GM23338 (cell line): Measurements from ENCODE around the gene STOX2.

Experiments used
- CREB1 ChIP-seq: fragments of 250-450 bp; sonication (Bioruptor Pico); IDR thresholded peaks from 2 replicates; pipeline ENCODE4 v1.5.0; 2020; ENCODE audit warnings: low read depth, mild to moderate bottlenecking, moderate library complexity
- CTCF ChIP-seq, 2 experiments: fragments of 200-600 bp in 1 of 2; sonication (generic) in 1 of 2; conservative IDR thresholded peaks; 2 replicates each; pipeline versions ENCODE4 v1.5.1 to v1.6.1; 2016 to 2017; ENCODE audit warnings: antibody characterized with exemption in 2 of 2, low read depth in 2 of 2, mild to moderate bottlenecking in 2 of 2, moderate library complexity in 1 of 2
- EZH2 ChIP-seq: fragments of 200-600 bp; sonication (generic); IDR thresholded peaks from one replicate; pipeline ENCODE4 v1.8.0; 2017; ENCODE audit warnings: antibody characterized with exemption, mild to moderate bottlenecking, low read depth; ENCODE audit not compliant: unreplicated experiment
- NANOG ChIP-seq: IDR thresholded peaks from 2 replicates; pipeline ENCODE4 v1.6.1; 2016; ENCODE audit warnings: antibody characterized with exemption, borderline replicate concordance
- POLR2AphosphoS5 ChIP-seq: IDR thresholded peaks from 2 replicates; pipeline ENCODE4 v1.6.1; 2016; ENCODE audit warnings: antibody characterized with exemption, low read depth
- STAT1 ChIP-seq: IDR thresholded peaks from one replicate; pipeline ENCODE4 v1.6.1; 2016; ENCODE audit warnings: antibody characterized with exemption; ENCODE audit not compliant: unreplicated experiment
- ZNF331 ChIP-seq: fragments of 250-450 bp; sonication (Bioruptor Pico); IDR thresholded peaks from 2 replicates; pipeline ENCODE4 v1.5.0; 2020; ENCODE audit warnings: low read depth, mild to moderate bottlenecking, moderate library complexity
- TF ChIP-seq, protein P1 (sequence below): IDR thresholded peaks from one replicate; pipeline ENCODE4 v1.6.1; 2018; ENCODE audit warnings: antibody characterized with exemption; ENCODE audit not compliant: unreplicated experiment

DNA sequence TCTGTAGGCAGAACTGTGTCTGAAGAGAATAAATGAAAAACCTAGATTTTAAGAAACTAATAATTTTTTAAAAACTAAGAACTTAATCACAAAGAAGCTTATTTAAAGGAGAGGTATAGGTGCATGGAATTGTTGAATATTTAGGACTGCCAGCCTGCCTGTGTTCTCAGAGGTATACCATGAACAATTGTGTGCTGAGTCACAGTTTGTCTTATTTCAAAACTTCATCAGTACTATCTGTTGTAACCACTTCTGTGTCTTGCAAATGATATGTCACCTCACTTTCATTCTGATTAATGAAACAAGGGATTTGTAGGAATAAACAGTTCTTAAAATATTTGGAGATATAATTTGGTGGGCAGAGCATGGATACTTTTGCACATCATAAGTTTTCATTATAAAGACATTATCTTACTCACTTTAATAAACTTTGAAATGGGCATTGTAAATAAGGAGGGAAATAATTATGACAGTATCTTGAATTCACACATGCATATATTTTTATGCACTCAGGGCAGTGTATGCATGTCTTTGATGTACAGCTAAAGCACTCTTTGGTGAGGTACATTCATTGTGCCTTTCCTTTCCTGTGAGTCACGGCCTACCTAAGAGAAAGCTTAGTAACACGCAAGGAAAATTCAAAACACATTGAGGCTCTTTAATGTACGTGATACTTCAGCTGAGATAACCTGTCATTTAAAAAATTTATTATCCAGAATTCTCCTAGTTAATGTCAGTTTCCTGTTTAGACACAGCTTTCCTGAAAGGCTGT, 31.7 kb downstream of the STOX2 start:
- TF ChIP-seq CTCF (conservative IDR thresholded peaks at IDR 0.05; ENCODE audit: low read depth in 2 of 2) (no peak), EZH2 (no peak), CREB1 (CRISPR knock-in tag) (no peak), POLR2AphosphoS5 (no peak), NANOG (no peak), STAT1 (no peak), ZNF331 (CRISPR knock-in tag) (no peak)
- TF ChIP-seq, protein P1, sequence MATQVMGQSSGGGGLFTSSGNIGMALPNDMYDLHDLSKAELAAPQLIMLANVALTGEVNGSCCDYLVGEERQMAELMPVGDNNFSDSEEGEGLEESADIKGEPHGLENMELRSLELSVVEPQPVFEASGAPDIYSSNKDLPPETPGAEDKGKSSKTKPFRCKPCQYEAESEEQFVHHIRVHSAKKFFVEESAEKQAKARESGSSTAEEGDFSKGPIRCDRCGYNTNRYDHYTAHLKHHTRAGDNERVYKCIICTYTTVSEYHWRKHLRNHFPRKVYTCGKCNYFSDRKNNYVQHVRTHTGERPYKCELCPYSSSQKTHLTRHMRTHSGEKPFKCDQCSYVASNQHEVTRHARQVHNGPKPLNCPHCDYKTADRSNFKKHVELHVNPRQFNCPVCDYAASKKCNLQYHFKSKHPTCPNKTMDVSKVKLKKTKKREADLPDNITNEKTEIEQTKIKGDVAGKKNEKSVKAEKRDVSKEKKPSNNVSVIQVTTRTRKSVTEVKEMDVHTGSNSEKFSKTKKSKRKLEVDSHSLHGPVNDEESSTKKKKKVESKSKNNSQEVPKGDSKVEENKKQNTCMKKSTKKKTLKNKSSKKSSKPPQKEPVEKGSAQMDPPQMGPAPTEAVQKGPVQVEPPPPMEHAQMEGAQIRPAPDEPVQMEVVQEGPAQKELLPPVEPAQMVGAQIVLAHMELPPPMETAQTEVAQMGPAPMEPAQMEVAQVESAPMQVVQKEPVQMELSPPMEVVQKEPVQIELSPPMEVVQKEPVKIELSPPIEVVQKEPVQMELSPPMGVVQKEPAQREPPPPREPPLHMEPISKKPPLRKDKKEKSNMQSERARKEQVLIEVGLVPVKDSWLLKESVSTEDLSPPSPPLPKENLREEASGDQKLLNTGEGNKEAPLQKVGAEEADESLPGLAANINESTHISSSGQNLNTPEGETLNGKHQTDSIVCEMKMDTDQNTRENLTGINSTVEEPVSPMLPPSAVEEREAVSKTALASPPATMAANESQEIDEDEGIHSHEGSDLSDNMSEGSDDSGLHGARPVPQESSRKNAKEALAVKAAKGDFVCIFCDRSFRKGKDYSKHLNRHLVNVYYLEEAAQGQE, result no peak
